SK-N-SH treated with all-trans-retinoic acid at 6 μM for 48 hours (cell line): ENCODE data around the gene PCBP1.

Source experiments
- CSDC2 ChIP-seq: fragments of 250-450 bp; sonication (Bioruptor Pico); IDR thresholded peaks from 2 replicates; pipeline ENCODE4 v1.5.0; 2020; ENCODE audit warnings: mild to moderate bottlenecking, moderate library complexity
- ESRRG ChIP-seq: fragments of 250-450 bp; sonication (Bioruptor Pico); IDR thresholded peaks from 2 replicates; pipeline ENCODE4 v1.6.1; 2021; ENCODE audit warnings: mild to moderate bottlenecking
- GLIS3 ChIP-seq: fragments of 250-450 bp; sonication (Bioruptor Pico); IDR thresholded peaks from 2 replicates; pipeline ENCODE4 v1.5.0; 2020; ENCODE audit warnings: mild to moderate bottlenecking, moderate library complexity
- OSR1 ChIP-seq: fragments of 250-450 bp; sonication (Bioruptor Pico); IDR thresholded peaks from 2 replicates; pipeline ENCODE4 v1.8.0; 2022; ENCODE audit warnings: moderate library complexity, mild to moderate bottlenecking, inconsistent platforms
- SNAI2 ChIP-seq: fragments of 250-450 bp; sonication (Bioruptor Pico); IDR thresholded peaks from 2 replicates; pipeline ENCODE4 v1.5.0; 2020; ENCODE audit warnings: mild to moderate bottlenecking, moderate library complexity
- ZFP30 ChIP-seq: fragments of 450-650 bp; formaldehyde crosslinking; IDR thresholded peaks from 2 replicates; pipeline ENCODE4 v1.5.0; 2022; ENCODE audit warnings: mild to moderate bottlenecking, moderate library complexity
- TF ChIP-seq, protein P1 (sequence below): fragments of 250-450 bp; sonication (Bioruptor Pico); IDR thresholded peaks from 2 replicates; pipeline ENCODE4 v1.5.1; 2021; ENCODE audit warnings: mild to moderate bottlenecking, moderate library complexity
- TF ChIP-seq, protein P2 (sequence below): fragments of 250-450 bp; sonication (Bioruptor Pico); IDR thresholded peaks from 2 replicates; pipeline ENCODE4 v1.8.0; 2020; ENCODE audit warnings: mild to moderate bottlenecking, moderate library complexity, borderline replicate concordance
- TF ChIP-seq, protein P3 (sequence below): fragments of 250-450 bp; sonication (Bioruptor Pico); IDR thresholded peaks from 2 replicates; pipeline ENCODE4 v1.5.1; 2020; ENCODE audit warnings: low read depth, mild to moderate bottlenecking, moderate library complexity

DNA sequence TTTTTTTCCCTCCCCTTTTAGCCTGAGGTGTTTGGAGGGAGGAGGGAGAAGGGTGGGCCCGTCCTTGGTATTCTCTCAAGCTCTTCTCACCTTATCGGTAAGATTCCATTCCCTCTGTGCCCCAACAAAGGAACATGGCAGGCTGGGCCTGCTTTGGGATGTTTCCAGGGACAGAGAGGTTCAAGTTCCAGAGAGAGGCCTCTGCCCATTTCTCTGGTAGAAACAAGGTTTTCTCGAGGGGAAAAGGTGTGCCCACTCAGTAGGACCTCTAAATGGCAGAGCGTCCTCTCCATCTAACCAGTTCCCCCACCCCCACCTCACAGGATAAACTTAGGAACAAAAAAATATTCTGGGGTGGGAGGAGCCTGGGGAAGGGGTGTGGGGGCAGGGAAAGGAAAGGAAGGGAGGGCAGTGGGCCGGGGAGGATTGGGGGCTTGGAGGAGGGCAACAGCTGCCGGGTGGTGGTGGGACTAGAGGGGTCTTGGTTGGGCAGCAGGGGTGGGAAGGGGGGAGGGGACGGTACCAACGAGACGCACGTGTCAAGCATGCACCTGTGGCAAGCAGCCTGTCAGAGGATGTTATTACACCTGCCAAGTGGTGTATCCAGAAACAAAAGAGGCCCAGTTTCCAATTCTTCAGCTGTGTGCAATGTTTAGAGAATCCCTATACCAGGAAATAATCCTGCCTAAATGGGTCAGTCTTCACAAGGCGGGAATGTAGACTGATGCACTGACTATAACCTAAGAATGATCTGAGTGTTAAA lies 2.1 kb downstream of the PCBP1 start:
- TF ChIP-seq, protein P1, sequence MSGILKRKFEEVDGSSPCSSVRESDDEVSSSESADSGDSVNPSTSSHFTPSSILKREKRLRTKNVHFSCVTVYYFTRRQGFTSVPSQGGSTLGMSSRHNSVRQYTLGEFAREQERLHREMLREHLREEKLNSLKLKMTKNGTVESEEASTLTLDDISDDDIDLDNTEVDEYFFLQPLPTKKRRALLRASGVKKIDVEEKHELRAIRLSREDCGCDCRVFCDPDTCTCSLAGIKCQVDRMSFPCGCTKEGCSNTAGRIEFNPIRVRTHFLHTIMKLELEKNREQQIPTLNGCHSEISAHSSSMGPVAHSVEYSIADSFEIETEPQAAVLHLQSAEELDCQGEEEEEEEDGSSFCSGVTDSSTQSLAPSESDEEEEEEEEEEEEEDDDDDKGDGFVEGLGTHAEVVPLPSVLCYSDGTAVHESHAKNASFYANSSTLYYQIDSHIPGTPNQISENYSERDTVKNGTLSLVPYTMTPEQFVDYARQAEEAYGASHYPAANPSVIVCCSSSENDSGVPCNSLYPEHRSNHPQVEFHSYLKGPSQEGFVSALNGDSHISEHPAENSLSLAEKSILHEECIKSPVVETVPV (CRISPR knock-in tag): no peak
- TF ChIP-seq, protein P2, sequence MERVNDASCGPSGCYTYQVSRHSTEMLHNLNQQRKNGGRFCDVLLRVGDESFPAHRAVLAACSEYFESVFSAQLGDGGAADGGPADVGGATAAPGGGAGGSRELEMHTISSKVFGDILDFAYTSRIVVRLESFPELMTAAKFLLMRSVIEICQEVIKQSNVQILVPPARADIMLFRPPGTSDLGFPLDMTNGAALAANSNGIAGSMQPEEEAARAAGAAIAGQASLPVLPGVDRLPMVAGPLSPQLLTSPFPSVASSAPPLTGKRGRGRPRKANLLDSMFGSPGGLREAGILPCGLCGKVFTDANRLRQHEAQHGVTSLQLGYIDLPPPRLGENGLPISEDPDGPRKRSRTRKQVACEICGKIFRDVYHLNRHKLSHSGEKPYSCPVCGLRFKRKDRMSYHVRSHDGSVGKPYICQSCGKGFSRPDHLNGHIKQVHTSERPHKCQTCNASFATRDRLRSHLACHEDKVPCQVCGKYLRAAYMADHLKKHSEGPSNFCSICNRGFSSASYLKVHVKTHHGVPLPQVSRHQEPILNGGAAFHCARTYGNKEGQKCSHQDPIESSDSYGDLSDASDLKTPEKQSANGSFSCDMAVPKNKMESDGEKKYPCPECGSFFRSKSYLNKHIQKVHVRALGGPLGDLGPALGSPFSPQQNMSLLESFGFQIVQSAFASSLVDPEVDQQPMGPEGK: 0 out of 2 replicates have a peak, but pooled peaks have one; percentile 11
- TF ChIP-seq SNAI2 (no peak), CSDC2 (CRISPR knock-in tag) (no peak), OSR1 (CRISPR knock-in tag) (no peak), ZFP30 (no peak), GLIS3 (CRISPR knock-in tag) (0 out of 2 replicates have a peak, but pooled peaks have one; percentile 63), ESRRG (CRISPR knock-in tag) (0 out of 2 replicates have a peak, but pooled peaks have one; percentile 29)
- TF ChIP-seq, protein P3, sequence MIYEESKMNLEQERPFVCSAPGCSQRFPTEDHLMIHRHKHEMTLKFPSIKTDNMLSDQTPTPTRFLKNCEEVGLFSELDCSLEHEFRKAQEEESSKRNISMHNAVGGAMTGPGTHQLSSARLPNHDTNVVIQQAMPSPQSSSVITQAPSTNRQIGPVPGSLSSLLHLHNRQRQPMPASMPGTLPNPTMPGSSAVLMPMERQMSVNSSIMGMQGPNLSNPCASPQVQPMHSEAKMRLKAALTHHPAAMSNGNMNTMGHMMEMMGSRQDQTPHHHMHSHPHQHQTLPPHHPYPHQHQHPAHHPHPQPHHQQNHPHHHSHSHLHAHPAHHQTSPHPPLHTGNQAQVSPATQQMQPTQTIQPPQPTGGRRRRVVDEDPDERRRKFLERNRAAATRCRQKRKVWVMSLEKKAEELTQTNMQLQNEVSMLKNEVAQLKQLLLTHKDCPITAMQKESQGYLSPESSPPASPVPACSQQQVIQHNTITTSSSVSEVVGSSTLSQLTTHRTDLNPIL (CRISPR knock-in tag): no peak
